GM12873 (cell line): ENCODE data around the gene PHF21A.

ENCODE experiments used
- CTCF ChIP-seq: IDR thresholded peaks from 2 replicates; pipeline ENCODE4 v1.5.1; 2012; ENCODE audit warnings: low read depth, mild to moderate bottlenecking, moderate library complexity, low read length, control low read depth; ENCODE audit not compliant: insufficient read depth; ENCODE audit errors: missing control alignments

Gene PHF21A

GRCh38 chr11:45902452-45903380 is 218.5 kb downstream of the PHF21A start:
- TF ChIP-seq CTCF: no peak

DNA sequence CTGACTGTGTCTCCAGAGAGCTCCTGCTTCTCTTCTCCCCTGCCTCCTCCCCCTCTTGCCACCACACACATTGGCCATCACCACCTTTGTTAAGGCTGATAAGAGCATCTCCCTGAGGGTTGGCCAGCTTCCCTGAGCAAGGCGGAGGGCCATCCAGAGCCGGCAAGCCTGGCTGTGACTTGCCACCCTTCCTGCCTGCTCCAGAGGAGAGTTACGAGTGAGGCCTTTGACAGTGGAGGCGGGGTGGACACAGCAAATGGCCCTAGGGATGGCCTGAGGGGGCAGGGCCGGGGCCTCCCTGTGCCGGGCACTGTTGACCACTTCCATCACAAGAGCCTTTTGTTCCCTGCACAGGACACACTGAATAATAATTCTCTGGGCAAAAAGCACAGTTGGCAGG is 219.6 kb downstream of the PHF21A start:
- no peak for TF ChIP-seq CTCF

DNA sequence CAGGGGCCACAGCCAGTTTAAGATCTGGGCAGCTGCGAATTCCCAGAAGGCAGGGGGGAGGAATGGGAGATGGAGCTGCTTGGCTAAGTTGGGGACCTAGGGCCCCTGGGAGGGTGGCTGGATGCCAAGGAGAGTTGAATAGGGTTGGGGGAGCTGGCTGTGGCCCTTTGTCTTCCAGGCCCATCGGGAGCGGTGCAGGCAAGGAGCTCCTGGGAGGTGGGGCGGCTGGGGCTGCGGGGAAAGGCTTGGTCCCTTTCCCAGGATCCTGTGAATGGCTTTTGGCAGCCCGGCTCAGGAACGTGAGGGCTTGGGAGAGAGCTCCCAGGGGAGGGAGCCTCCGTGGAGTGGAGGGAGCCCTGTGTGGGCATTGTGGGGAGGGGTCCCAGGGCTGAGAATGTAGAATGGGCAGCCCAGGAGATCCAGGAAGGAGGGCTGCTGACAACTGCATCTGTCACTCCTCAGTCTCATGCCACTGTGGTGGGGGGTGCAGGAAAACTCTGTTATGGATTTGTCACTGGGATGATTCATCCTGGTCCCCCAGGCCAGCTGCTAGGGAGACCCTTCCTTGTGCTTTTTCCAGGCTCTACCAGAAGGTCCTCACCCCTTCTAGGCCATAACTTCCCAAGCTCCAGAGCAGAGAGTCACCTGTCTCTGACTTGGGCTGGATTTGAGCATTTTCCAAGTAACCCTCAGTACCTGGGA is 220.2 kb downstream of the PHF21A start:
- TF ChIP-seq CTCF: no peak

- no peak for TF ChIP-seq CTCF
These were observed 221.6 kb downstream of the PHF21A start for GRCh38 chr11:45899448-45900174.

DNA sequence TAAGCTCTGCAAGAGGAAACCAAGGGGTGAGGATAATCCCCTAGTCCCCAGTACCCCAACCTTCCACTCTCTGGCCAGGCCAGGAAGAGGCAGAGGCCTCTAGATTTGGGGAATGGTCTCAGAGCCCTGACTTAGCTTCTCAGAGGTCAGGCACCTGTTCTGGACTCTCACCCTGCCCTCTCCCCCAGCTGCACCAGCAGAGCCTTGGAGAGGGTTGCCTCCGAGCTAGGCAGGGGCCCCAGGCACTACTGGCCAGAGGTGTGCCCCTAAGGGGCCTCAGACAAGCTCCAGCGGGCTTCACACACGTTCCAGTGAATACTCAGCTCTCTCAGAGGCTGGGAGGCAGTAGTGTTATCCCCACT is 222.2 kb downstream of the PHF21A start:
- no peak for TF ChIP-seq CTCF

DNA sequence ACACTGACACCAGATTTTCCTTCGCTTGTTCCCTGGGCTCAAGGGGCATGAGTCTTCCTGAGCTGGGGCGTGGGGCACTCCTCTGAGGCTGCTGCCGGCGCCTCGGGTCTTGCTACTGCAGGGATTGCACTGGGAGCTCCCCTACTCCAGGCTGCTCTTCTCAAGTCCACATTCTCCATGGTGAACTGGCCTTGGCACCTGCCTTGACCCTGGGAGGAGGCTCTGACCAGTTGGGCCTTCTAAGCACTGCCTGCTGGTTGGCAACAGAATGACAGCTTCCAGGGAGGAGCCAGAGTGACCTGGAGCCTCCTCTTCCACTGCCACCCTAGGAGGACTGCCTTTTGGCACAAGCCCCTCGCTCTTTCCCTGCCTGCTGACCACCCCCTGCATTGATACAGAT is 223.7 kb downstream of the PHF21A start:
- TF ChIP-seq CTCF: peak; percentile 9
